CD1c-positive myeloid dendritic cell (primary cell): ENCODE results near the gene PCDHA5.
"Not testable (repeated sequence)": the region's sequence is repeated elsewhere in the genome, so short reads cannot be mapped to it uniquely, and the experiment has no call there.

Experiments used
- DNase-seq: peaks from one replicate; pipeline ENCODE4 v3.0.0-alpha.2; 2016; ENCODE audit errors: extremely low spot score

PCDHA5 gene

DNA sequence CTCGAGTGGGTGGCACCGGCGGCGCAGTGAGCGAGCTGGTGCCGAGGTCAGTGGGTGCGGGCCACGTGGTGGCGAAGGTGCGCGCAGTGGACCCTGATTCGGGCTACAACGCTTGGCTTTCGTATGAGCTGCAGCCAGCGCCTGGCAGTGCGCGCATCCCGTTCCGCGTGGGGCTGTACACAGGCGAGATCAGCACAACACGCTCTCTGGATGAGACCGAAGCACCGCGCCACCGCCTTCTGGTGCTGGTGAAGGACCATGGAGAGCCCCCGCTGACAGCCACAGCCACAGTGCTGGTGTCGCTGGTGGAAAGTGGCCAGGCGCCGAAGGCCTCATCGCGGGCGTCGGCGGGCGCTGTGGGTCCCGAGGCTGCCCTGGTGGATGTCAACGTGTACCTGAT lies 2.1 kb downstream of the PCDHA5 start:
- DNase-seq, result no peak

DNA sequence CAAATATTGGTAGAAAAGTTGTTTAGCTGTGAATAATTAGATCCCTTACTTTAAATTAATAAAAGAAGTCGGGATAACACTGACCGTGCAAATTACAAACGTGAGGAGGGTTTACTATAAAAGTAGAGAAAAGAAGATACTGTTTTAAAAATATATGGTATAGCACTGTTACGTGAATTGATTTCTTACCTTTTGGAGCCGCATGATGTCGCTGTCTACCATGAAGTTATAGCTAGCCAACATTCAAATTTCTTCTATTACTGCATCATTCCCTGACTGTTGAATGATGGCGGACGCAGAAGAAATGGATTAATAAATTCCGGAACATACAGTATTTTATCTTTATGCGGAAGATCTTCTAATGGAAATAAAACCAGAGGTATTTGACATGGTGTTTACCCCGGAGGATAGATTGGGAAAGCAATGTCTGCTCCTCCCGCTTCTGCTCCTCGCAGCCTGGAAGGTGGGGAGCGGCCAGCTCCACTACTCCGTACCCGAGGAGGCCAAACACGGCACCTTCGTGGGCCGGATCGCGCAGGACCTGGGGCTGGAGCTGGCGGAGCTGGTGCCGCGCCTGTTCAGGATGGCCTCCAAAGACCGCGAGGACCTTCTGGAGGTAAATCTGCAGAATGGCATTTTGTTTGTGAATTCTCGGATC lies 6.4 kb downstream of the PCDHA5 start, which contains the start of gene PCDHA6:
PCDHA6 (plus strand) TSS at position 257 of the 658 bp plus-strand sequence; CDS start at position 389, 132 bp downstream.
- DNase-seq, result no peak

DNA sequence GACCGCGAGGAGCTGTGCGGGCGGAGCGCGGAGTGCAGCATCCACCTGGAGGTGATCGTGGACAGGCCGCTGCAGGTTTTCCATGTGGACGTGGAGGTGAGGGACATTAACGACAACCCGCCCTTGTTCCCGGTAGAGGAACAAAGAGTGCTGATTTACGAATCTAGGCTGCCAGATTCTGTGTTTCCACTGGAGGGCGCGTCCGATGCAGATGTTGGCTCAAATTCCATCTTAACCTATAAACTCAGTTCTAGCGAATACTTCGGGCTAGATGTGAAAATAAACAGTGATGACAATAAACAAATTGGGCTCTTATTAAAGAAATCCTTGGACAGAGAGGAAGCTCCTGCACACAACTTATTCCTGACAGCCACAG lies 6.9 kb downstream of the PCDHA5 start:
- DNase-seq, result no peak

DNA sequence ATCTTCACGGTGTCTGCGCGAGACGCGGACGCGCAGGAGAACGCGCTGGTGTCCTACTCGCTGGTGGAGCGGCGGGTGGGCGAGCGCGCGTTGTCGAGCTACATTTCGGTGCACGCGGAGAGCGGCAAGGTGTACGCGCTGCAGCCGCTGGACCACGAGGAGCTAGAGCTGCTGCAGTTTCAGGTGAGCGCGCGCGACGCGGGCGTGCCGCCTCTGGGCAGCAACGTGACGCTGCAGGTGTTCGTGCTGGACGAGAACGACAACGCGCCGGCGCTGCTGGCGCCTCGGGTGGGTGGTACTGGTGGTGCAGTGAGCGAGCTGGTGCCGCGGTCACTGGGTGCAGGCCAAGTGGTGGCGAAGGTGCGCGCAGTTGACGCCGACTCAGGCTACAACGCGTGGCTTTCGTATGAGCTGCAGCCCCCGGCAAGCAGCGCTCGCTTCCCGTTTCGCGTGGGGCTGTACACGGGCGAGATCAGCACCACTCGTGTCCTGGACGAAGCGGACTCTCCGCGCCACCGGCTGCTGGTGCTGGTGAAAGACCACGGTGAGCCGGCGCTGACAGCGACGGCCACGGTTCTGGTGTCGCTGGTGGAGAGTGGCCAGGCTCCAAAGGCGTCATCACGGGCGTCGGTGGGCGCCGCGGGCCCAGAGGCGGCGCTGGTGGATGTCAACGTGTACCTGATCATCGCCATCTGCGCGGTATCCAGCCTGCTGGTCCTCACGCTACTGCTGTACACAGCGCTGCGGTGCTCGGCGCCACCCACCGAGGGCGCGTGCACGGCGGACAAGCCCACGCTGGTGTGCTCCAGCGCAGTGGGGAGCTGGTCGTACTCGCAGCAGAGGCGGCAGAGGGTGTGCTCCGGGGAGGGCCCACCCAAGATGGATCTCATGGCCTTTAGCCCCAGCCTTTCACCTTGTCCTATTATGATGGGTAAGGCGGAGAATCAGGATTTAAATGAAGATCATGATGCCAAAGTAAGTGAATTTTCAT lies 8.4 kb downstream of the PCDHA5 start:
- not testable (repeated sequence) for DNase-seq

DNA sequence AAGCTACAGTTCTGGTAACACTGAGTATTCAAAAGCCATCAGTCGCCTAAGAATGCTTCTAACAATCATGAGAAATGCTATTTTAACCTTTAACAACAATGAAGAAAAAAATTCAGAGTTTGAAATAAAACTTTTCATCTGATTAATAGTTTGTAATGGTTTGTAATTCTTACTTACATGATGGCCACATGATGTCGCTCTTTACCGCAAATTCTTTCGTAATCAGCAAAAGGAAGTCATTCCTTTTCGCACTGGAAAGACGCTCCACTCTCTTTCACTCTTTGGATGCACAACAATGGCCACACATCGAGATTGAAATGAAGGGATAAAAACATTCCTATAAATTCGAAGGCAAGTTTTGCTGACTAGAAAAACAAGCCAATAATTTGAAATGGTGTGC lies 12.6 kb downstream of the PCDHA5 start, which contains the start of gene PCDHA7:
PCDHA7 (plus strand) TSS at position 277 of the 400 bp plus-strand sequence; CDS start at position 392, 115 bp downstream.
- no peak for DNase-seq

DNA sequence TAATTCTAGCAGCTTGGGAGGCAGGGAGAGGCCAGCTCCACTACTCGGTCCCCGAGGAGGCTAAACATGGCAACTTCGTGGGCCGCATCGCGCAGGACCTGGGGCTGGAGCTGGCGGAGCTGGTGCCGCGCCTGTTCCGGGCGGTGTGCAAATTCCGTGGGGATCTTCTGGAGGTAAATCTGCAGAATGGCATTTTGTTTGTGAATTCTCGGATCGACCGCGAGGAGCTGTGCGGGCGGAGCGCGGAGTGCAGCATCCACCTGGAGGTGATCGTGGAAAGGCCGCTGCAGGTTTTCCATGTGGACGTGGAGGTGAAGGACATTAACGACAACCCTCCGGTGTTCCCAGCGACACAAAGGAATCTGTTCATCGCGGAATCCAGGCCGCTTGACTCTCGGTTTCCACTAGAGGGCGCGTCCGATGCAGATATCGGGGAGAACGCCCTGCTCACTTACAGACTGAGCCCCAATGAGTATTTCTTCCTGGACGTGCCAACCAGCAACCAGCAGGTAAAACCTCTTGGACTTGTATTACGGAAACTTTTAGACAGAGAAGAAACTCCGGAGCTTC lies 13.1 kb downstream of the PCDHA5 start:
- not testable (repeated sequence) for DNase-seq

DNA sequence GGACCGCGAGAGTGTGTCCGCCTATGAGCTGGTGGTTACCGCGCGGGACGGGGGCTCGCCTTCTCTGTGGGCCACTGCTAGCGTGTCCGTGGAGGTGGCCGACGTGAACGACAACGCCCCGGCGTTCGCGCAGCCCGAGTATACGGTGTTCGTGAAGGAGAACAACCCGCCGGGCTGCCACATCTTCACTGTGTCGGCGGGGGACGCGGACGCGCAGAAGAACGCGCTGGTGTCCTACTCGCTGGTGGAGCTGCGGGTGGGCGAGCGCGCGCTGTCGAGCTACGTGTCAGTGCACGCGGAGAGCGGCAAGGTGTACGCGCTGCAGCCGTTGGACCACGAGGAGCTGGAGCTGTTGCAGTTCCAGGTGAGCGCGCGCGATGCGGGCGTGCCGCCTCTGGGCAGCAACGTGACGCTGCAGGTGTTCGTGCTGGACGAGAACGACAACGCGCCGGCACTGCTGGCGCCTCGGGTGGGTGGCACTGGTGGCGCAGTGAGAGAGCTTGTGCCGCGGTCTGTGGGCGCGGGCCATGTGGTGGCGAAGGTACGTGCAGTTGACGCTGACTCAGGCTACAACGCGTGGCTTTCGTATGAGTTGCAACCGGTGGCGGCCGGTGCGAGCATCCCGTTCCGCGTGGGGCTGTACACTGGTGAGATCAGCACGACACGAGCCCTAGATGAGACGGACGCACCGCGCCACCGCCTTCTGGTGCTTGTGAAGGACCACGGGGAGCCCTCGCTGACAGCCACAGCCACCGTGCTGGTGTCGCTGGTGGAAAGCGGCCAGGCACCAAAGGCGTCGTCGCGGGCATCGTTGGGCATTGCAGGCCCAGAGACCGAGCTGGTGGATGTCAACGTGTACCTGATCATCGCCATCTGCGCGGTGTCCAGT lies 14.5 kb downstream of the PCDHA5 start:
- no peak for DNase-seq

DNA sequence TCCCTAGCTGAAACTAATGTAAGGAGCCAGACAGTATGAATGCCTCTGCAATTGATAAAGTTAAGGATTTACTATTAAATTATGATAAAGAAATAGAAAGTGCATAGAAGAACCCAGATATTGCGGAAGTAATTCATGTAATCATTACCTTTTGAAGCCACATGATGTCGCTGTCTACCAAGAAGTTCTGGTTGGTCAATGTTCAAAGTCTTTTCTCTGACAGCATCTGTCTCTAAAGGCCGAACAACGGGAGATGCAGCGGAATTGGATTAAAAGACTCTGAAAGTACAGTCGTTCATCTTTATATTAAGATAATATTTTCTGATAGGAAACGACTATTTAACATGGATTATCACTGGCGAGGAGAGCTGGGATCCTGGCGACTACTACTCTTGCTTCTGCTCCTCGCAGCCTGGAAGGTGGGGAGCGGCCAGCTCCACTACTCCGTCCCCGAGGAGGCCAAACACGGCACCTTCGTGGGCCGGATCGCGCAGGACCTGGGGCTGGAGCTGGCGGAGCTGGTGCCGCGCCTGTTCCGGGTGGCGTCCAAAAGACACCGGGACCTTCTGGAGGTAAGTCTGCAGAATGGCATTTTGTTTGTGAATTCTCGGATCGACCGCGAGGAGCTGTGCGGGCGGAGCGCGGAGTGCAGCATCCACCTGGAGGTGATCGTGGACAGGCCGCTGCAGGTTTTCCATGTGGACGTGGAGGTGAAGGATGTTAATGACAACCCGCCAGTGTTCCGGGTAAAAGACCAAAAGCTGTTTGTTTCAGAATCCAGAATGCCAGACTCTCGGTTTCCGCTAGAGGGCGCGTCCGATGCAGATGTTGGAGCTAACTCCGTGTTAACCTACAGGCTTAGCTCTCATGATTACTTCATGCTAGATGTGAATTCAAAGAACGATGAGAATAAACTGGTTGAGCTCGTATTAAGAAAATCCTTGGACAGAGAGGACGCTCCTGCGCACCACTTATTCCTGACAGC lies 19.9 kb downstream of the PCDHA5 start, which contains the start of gene PCDHA8:
PCDHA8 (plus strand) TSS at position 210 of the 985 bp plus-strand sequence; CDS start at position 345, 135 bp downstream.
- DNase-seq, result no peak

DNA sequence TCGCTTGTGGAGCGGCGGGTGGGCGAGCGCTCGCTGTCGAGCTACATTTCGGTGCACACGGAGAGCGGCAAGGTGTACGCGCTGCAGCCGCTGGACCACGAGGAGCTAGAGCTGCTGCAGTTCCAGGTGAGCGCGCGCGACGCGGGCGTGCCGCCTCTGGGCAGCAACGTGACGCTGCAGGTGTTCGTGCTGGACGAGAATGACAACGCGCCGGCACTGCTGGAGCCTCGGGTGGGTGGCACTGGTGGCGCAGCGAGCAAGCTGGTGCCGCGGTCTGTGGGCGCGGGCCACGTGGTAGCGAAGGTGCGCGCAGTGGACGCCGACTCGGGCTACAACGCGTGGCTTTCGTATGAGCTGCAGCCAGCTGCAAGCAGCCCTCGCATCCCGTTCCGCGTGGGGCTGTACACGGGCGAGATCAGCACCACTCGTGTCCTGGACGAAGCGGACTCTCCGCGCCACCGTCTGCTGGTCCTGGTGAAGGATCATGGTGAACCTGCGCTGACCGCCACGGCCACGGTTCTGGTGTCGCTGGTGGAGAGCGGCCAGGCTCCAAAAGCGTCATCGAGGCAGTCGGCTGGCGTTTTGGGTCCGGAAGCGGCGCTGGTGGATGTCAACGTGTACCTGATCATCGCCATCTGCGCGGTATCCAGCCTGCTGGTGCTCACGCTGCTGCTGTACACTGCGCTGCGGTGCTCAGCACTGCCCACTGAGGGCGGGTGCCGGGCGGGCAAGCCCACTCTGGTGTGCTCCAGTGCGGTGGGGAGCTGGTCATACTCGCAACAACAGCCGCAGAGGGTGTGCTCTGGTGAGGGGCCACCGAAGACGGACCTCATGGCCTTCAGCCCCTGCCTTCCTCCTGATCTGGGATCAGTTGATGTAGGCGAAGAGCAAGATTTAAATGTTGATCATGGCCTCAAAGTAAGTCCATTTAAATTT lies 21.7 kb downstream of the PCDHA5 start:
- no peak for DNase-seq

DNA sequence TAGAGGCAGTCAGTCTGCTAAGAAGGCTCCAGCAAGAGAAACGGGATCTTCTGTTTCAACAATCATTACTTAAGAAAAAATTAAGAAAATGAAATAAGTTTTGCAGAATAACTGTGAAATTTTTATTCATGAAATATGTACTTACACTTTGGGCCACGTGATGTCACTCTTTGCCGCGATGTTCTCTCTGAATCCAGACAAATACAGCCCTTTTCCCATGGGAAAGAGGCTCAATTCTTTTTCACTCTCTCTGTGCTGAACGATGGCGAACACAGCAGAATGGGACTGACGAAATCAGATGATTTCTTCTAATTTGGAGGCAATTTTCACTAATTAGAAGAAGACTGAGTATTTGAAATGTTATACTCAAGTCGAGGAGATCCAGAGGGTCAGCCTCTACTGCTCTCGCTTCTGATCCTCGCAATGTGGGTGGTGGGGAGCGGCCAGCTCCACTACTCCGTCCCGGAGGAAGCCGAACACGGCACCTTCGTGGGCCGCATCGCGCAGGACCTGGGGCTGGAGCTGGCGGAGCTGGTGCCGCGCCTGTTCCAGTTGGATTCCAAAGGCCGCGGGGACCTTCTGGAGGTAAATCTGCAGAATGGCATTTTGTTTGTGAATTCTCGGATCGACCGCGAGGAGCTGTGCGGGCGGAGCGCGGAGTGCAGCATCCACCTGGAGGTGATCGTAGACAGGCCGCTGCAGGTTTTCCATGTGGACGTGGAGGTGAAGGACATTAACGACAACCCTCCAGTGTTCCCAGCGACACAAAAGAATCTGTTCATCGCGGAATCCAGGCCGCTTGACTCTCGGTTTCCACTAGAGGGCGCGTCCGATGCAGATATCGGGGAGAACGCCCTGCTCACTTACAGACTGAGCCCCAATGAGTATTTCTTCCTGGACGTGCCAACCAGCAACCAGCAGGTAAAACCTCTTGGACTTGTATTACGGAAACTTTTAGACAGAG lies 27.0 kb downstream of the PCDHA5 start, which contains the start of gene PCDHA9:
PCDHA9 (plus strand) TSS at position 244 of the 964 bp plus-strand sequence; CDS start at position 358, 114 bp downstream.
- not testable (repeated sequence) for DNase-seq

DNA sequence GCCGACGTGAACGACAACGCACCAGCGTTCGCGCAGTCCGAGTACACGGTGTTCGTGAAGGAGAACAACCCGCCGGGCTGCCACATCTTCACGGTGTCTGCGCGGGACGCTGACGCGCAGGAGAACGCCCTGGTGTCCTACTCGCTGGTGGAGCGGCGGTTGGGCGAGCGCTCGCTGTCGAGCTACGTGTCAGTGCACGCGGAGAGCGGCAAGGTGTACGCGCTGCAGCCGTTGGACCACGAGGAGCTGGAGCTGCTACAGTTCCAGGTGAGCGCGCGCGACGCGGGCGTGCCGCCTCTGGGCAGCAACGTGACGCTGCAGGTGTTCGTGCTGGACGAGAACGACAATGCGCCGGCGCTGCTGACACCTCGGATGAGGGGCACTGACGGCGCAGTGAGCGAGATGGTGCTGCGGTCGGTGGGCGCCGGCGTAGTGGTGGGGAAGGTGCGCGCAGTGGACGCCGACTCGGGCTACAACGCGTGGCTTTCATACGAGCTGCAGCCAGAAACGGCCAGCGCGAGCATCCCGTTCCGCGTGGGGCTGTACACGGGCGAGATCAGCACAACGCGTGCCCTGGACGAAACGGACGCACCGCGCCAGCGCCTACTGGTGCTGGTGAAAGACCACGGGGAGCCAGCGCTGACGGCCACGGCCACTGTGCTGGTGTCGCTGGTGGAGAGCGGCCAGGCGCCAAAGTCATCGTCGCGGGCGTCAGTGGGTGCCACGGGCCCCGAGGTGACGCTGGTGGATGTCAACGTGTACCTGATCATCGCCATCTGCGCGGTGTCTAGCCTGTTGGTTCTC lies 28.6 kb downstream of the PCDHA5 start:
- DNase-seq, result not testable (repeated sequence)

DNA sequence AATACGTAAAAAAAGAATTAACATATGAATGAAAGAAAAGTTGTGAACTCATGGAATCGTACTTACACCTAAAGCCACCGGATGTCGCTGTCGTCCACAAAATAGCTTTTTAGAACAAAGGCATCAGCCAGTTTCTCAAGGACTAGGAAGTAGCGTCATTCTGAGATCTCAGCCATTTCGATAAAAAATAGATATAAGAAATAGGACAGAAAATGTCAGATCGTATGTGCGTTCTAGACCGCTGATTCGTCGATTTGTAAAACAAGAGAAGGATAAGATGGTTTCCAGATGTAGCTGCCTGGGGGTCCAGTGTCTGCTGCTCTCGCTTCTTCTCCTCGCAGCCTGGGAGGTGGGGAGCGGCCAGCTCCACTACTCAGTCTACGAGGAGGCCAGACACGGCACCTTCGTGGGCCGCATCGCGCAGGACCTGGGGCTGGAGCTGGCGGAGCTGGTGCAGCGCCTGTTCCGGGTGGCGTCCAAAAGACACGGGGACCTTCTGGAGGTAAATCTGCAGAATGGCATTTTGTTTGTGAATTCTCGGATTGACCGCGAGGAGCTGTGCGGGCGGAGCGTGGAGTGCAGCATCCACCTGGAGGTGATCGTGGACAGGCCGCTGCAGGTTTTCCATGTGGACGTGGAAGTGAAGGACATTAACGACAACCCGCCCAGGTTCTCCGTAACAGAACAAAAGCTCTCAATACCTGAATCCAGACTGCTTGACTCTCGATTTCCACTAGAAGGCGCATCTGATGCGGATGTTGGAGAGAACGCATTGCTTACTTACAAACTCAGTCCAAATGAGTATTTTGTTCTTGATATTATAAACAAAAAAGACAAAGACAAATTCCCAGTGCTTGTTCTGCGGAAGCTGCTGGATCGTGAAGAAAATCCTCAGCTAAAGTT lies 34.6 kb downstream of the PCDHA5 start, which contains the start of gene PCDHA10:
PCDHA10 (plus strand) TSS at position 126 of the 903 bp plus-strand sequence; CDS start at position 278, 152 bp downstream.
- DNase-seq, result no peak

DNA sequence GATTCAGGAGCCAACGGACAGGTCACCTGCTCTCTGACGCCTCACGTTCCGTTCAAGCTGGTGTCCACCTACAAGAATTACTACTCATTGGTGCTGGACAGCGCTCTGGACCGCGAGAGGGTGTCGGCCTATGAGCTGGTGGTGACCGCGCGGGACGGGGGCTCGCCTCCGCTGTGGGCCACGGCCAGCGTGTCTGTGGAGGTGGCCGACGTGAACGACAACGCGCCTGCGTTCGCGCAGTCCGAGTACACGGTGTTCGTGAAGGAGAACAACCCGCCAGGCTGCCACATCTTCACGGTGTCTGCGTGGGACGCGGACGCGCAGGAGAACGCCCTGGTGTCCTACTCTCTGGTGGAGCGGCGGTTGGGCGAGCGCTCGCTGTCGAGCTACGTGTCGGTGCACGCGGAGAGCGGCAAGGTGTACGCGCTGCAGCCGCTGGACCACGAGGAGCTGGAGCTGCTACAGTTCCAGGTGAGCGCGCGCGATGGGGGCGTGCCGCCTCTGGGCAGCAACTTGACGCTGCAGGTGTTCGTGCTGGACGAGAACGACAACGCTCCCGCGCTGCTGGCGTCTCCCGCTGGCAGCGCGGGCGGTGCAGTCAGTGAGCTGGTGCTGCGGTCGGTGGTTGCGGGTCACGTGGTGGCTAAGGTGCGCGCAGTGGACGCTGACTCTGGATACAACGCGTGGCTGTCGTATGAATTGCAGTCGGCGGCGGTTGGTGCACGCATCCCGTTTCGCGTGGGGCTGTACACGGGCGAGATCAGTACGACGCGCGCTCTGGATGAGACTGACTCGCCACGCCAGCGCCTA lies 36.0 kb downstream of the PCDHA5 start:
- no peak for DNase-seq

DNA sequence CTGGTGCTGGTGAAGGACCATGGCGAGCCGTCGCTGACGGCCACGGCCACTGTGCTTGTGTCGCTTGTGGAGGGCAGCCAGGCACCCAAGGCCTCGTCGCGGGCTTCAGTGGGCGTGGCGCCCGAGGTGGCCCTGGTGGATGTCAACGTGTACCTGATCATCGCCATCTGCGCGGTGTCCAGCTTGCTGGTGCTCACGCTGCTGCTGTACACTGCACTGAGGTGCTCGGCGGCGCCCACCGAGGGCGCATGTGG lies 36.5 kb downstream of the PCDHA5 start:
- no peak for DNase-seq
